ENCODE results near the gene OR6N1.

OR6N1 gene, protein sequence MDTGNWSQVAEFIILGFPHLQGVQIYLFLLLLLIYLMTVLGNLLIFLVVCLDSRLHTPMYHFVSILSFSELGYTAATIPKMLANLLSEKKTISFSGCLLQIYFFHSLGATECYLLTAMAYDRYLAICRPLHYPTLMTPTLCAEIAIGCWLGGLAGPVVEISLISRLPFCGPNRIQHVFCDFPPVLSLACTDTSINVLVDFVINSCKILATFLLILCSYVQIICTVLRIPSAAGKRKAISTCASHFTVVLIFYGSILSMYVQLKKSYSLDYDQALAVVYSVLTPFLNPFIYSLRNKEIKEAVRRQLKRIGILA

DNA sequence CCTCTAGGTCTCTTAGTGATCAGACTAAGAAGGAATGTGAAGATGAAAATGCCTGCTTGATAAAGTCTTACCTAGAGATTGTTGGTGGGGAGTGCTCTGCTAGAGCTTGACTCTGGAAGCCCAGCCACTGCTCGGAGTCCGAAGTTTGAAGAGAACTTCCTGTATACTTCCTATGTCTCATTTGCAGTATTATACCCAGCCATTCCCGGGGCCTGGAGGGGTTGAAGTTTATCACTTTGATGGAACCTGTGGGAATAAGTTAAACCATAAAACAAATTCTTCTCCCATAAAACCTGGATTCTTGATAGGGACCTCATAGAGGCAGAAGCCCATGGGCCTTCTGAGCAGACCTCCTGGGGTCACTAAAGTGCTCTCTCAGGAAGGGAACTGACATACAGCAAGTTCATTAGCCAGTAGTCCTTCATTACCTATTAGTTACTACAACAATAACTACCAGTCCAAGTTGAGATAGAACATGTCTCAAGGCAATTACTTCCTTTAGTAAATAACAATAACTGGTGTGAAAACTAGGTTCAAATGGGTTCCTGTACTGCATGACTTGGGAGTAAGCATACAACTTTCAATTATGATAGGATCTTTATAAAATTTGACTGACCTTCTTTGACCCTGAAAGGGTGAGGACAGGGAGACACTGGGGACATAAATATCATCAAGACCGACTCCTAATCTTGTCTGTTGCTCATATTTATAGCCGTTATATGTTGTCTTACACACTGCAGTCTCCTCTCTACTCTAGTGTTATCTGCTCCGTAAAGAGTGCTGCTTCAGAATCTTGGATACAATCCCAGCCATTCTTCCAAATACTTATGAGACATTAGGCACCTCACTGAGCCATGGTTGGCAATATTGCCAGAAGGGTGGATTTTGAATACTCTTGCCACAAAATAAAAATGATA, at the start of gene OR6N1:
Gene OR6N1 (minus strand): TSS at position 246 of the 917 bp plus-strand sequence. CDS start 5,513 bp downstream, outside the sequence.
- Histone ChIP-seq H3K4me1 (ENCODE audit: insufficient read depth, low read length) (no peaks in the 10 kb centered on the region), H3K9me3 (ENCODE audit: insufficient read depth, low read depth, low read length) (no peaks in the 10 kb centered on the region), H3K9ac (ENCODE audit: low read depth, low read length) (no peak within 1 kb of the TSS), H3K4me3 (ENCODE audit: low read length) (no peak within 1 kb of the TSS), H3K27ac (ENCODE audit: low read length) (no peak within 1 kb of the TSS), H3K36me3 (ENCODE audit: insufficient read depth, low read depth, low read length) (no peaks in the 10 kb centered on the region), H3K27me3 (ENCODE audit: insufficient read depth, low read length) (no peaks in the 10 kb centered on the region)

DNA sequence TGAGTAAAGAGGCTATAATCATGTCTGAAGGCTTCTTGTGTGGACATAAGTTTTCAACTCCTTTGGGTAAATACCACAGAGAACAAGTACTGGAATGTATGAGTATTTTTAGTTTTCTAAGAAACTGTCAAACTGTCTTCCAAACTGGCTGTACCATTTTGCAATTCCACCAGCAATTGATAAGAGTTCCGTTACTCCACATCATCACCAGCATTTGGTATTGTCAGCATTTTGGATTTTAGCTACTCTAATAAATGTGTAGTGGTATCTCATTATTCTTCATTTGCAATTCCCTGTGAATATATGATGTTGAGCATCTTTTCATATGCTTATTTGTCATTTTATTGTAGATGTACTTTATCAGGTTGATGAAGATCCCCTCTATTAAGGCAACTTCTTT, 49.7 kb upstream of the OR6N1 start:
- H3K27ac ChIP-seq (ENCODE audit: low read length) = no peak overlapping the region
- H3K4me3 ChIP-seq (ENCODE audit: low read length) = no peak overlapping the region
- no peaks in the 10 kb centered on the region for H3K4me1 ChIP-seq (ENCODE audit: insufficient read depth, low read length)
- no peaks in the 10 kb centered on the region for H3K36me3 ChIP-seq (ENCODE audit: insufficient read depth, low read depth, low read length)
- no peaks in the 10 kb centered on the region; the same call in 1 of the 2 replicates for H3K9me3 ChIP-seq (ENCODE audit: insufficient read depth, low read depth, low read length)
- H3K9ac ChIP-seq (ENCODE audit: low read depth, low read length) = no peak overlapping the region
- H3K27me3 ChIP-seq (ENCODE audit: insufficient read depth, low read length) = no peaks in the 10 kb centered on the region

DNA sequence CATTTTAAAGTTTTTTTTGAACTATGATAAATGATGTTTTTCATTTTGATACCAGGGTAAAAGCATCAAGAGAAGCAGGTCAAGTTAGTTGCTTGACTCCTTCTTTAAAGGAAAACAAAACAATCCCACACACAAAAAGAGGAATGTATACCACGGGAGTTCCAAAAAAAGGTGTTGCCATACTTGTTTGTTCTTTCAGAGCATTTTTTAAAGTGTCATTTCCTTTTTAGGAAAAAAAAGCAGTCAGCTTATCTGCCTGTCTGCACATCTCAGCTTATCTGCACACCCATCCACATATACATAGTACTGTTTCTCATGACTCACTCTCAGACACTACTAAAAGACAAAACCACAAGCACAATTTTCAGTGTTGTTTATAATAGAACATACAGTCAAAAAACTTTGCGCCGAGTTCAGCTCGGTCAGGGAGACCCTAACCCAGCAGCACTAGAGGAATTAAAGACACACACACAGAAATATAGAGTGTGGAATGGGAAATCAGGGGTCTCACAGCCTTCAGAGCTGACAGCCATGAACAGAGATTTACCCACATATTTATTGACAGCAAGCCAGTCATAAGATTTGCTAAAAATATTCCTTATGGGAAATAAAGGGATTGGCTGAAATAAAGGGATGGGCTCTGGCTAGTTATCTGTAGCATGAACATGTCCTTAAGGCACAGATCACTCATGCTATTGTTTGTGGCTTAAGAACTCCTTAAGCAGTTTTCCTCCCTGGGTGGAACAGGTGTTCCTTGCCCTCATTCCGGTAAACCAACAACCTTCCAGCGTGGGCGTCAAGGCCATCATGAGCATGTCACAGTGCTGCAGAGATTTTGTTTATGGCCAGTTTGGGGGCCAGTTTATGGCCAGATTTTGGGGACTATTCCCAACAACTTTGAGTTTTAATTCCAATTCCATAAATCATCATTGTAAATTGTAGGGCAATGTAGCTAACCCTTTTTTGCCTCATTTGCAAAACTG, 47.8 kb upstream of the OR6N1 start:
- Histone ChIP-seq H3K9ac (ENCODE audit: low read depth, low read length) (no peak overlapping the region), H3K36me3 (ENCODE audit: insufficient read depth, low read depth, low read length) (no peaks in the 10 kb centered on the region), H3K27me3 (ENCODE audit: insufficient read depth, low read length) (no peaks in the 10 kb centered on the region), H3K9me3 (ENCODE audit: insufficient read depth, low read depth, low read length) (no peaks in the 10 kb centered on the region; the same call in 1 of the 2 replicates), H3K4me3 (ENCODE audit: low read length) (no peak overlapping the region), H3K27ac (ENCODE audit: low read length) (no peak overlapping the region), H3K4me1 (ENCODE audit: insufficient read depth, low read length) (no peaks in the 10 kb centered on the region)

DNA sequence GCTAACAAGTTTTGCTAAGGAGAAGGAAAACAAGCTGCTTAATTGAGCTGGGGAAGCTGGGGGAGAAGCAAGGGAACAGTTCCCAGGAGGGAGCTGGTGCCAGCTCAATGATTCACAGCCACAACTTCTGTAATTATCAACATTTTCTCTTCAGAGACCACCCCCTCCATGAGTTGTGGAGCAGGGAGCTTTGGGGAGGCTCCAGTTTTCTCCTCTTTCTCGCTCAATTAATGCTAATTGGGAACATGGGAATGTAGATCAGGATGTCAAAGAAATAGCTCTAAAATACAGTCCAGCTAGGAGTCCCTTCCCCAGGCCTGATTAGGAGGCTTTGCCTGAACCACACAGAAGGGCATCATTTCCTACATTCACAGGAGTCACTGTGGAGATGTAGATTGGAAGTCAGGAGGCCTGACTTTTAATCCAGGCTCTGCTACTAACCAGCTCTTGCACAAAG, 47.0 kb upstream of the OR6N1 start:
- H3K36me3 ChIP-seq (ENCODE audit: insufficient read depth, low read depth, low read length) = no peaks in the 10 kb centered on the region
- H3K9ac ChIP-seq (ENCODE audit: low read depth, low read length) = no peak overlapping the region

DNA sequence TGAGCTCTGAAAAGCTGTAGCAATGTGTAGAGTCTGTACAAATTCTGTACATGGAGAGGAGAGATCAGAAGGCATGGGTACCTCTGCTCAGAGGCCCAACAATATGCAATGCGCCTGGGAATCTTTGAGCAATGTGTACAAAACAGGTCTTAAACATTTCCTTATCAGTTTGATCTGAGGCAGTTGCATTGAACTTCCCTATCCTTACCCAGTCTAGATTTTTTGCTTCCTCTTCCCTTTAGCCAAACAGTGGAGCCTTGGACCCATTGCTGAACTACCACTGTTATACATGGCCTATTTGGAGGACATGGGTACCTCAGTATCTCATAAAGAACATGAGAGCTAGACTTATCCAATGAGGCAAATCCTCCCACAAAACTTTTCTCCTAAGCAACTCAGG, 46.6 kb upstream of the OR6N1 start:
- H3K4me3 ChIP-seq (ENCODE audit: low read length) = no peak overlapping the region
- no peaks in the 10 kb centered on the region for H3K27me3 ChIP-seq (ENCODE audit: insufficient read depth, low read length)
- H3K9me3 ChIP-seq (ENCODE audit: insufficient read depth, low read depth, low read length) = no peaks in the 10 kb centered on the region
- no peaks in the 10 kb centered on the region for H3K4me1 ChIP-seq (ENCODE audit: insufficient read depth, low read length)
- H3K27ac ChIP-seq (ENCODE audit: low read length) = no peak overlapping the region
- no peaks in the 10 kb centered on the region for H3K36me3 ChIP-seq (ENCODE audit: insufficient read depth, low read depth, low read length)
- H3K9ac ChIP-seq (ENCODE audit: low read depth, low read length) = no peak overlapping the region

More for the DNA sequence above, 47.0 kb upstream of the OR6N1 start:
- H3K27me3 ChIP-seq (ENCODE audit: insufficient read depth, low read length) = no peaks in the 10 kb centered on the region
- H3K9me3 ChIP-seq (ENCODE audit: insufficient read depth, low read depth, low read length) = no peaks in the 10 kb centered on the region
- no peaks in the 10 kb centered on the region for H3K4me1 ChIP-seq (ENCODE audit: insufficient read depth, low read length)
- H3K27ac ChIP-seq (ENCODE audit: low read length) = no peak overlapping the region
- H3K4me3 ChIP-seq (ENCODE audit: low read length) = no peak overlapping the region

DNA sequence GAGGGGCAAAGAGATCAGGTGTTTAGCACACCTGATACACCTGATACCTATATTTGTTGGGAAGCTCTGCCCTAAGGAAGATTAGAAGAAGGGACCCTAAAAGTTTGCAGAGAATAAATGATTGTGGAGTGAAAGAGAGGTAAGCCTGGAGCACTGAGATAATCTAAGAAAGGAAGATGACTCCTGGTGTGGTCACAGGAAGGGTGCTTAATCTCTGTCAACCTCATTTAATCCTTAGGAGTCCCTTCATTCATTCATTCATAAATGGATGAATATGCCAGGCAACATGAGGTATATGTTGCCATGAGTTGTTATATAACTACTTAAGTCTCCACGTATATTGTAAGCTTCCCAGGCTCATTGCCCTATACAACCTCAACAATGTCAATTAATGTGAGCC, 43.0 kb upstream of the OR6N1 start:
- no peak overlapping the region for H3K4me3 ChIP-seq (ENCODE audit: low read length)
- no peak overlapping the region for H3K9ac ChIP-seq (ENCODE audit: low read depth, low read length)
- H3K4me1 ChIP-seq (ENCODE audit: insufficient read depth, low read length) = no peaks in the 10 kb centered on the region
- H3K36me3 ChIP-seq (ENCODE audit: insufficient read depth, low read depth, low read length) = no peaks in the 10 kb centered on the region
- H3K9me3 ChIP-seq (ENCODE audit: insufficient read depth, low read depth, low read length) = no peaks in the 10 kb centered on the region
- no peaks in the 10 kb centered on the region for H3K27me3 ChIP-seq (ENCODE audit: insufficient read depth, low read length)
- no peak overlapping the region for H3K27ac ChIP-seq (ENCODE audit: low read length)

DNA sequence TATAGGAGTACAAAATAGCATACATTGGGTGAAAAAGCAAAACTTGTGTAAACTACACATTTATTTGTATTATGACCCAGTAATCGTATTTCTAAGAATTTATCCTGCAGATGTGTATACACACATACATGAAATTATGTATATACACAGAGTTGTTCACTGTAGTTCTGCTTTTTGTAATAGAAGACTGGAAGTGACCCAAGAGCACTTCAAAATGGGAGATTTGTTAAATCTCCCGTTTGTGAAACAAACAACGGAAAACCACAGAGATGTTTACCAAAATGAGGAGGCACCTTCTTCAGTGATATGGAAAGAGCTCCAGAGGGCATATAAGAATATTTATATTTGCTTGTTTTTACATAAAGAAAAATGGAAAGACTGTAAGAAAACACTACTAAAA, 41.2 kb upstream of the OR6N1 start:
- H3K27me3 ChIP-seq (ENCODE audit: insufficient read depth, low read length) = no peaks in the 10 kb centered on the region
- no peak overlapping the region for H3K4me3 ChIP-seq (ENCODE audit: low read length)
- H3K27ac ChIP-seq (ENCODE audit: low read length) = no peak overlapping the region
- H3K4me1 ChIP-seq (ENCODE audit: insufficient read depth, low read length) = no peaks in the 10 kb centered on the region
- H3K9ac ChIP-seq (ENCODE audit: low read depth, low read length) = no peak overlapping the region
- no peaks in the 10 kb centered on the region for H3K9me3 ChIP-seq (ENCODE audit: insufficient read depth, low read depth, low read length)
- H3K36me3 ChIP-seq (ENCODE audit: insufficient read depth, low read depth, low read length) = no peaks in the 10 kb centered on the region

DNA sequence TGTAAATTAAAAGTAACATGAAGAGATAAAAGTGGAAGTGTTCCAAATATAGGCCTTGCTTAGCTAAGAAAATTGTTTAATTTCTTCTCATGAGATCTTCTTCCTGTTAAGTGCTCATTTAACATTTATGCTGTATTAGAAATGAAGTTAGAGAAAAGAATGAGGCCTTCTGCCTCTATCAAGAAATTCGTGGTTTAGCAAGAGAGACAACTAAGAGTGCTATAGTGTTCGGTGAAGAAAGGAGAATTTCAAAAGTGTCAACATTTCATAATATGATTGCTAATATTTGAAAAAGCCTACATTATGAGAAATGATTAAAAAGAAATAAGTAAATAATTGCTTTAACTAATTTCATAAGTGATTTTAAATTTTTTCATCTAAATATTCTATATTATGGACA, 40.3 kb upstream of the OR6N1 start:
- no peak overlapping the region for H3K9ac ChIP-seq (ENCODE audit: low read depth, low read length)

DNA sequence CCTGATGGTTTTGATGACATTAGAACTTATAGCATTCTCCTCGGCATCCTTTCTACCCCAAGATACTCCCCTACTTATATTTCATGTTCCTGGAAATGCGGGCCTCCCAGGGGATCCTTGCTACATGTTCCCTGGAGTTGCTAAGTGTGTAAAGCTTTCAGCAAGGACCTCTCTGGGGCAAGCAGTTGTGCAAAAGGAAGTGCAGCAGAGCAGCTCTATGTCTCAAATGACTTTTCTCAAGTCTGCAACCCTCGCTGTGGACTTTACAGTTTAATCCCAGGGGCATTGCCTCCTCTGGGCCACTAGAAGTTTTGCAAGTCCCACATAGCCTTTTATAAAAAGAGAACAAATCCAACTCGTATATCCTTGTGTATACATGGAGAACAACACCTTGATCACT, 38.3 kb upstream of the OR6N1 start:
- no peaks in the 10 kb centered on the region for H3K4me1 ChIP-seq (ENCODE audit: insufficient read depth, low read length)
- no peaks in the 10 kb centered on the region for H3K36me3 ChIP-seq (ENCODE audit: insufficient read depth, low read depth, low read length)
- no peaks in the 10 kb centered on the region for H3K27me3 ChIP-seq (ENCODE audit: insufficient read depth, low read length)

More for the DNA sequence above, 40.3 kb upstream of the OR6N1 start:
- no peak overlapping the region for H3K4me3 ChIP-seq (ENCODE audit: low read length)
- H3K4me1 ChIP-seq (ENCODE audit: insufficient read depth, low read length) = no peaks in the 10 kb centered on the region
- H3K27me3 ChIP-seq (ENCODE audit: insufficient read depth, low read length) = no peaks in the 10 kb centered on the region
- no peaks in the 10 kb centered on the region for H3K36me3 ChIP-seq (ENCODE audit: insufficient read depth, low read depth, low read length)
- no peaks in the 10 kb centered on the region for H3K9me3 ChIP-seq (ENCODE audit: insufficient read depth, low read depth, low read length)
- no peak overlapping the region for H3K27ac ChIP-seq (ENCODE audit: low read length)

DNA sequence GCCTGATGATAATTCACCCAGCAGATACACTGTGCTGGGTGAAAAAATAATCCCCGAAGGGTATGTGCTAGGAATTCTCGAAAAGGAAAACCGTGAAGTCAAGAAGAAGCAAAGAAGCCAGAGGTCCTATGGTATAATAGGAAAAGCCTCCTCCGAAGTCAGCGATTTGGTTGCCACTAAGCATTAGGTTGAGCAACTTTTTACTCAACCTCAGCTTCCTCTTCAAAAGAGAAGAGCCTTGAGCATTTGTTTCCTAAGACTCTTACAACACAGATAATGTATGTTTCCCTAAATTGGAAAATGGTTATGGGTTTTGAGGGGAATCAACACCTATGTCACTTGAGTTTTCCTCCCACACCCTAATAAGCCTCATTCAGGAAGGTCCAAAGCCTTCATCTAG, 37.9 kb upstream of the OR6N1 start:
- no peaks in the 10 kb centered on the region for H3K36me3 ChIP-seq (ENCODE audit: insufficient read depth, low read depth, low read length)
- no peaks in the 10 kb centered on the region for H3K4me1 ChIP-seq (ENCODE audit: insufficient read depth, low read length)
- H3K27ac ChIP-seq (ENCODE audit: low read length) = no peak overlapping the region
- H3K9ac ChIP-seq (ENCODE audit: low read depth, low read length) = no peak overlapping the region
- H3K9me3 ChIP-seq (ENCODE audit: insufficient read depth, low read depth, low read length) = no peaks in the 10 kb centered on the region
- no peaks in the 10 kb centered on the region for H3K27me3 ChIP-seq (ENCODE audit: insufficient read depth, low read length)
- H3K4me3 ChIP-seq (ENCODE audit: low read length) = no peak overlapping the region

More for the DNA sequence above, 38.3 kb upstream of the OR6N1 start:
- no peaks in the 10 kb centered on the region for H3K9me3 ChIP-seq (ENCODE audit: insufficient read depth, low read depth, low read length)
- no peak overlapping the region for H3K9ac ChIP-seq (ENCODE audit: low read depth, low read length)
- no peak overlapping the region for H3K4me3 ChIP-seq (ENCODE audit: low read length)
- no peak overlapping the region for H3K27ac ChIP-seq (ENCODE audit: low read length)

DNA sequence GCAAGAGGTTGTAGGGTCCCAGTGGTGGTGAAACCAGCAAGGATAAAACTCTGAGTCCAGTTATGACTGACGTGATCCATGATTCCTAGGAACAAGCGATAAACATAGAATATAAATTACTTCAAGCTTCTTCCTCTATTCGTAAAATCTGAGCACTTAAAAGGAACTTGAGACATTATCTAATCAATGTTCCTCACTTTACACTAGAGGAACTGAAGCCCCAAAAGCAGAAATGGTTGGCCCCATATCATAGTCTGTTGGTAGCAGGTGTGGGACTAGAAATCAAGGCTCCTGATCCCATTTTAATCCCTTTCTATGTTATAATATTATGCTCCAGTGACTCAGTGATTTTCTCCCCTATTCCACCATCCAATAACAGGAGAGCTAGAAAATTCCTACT, 37.3 kb upstream of the OR6N1 start:
- Histone ChIP-seq H3K27ac (ENCODE audit: low read length) (no peak overlapping the region), H3K4me1 (ENCODE audit: insufficient read depth, low read length) (no peaks in the 10 kb centered on the region), H3K27me3 (ENCODE audit: insufficient read depth, low read length) (no peaks in the 10 kb centered on the region), H3K9ac (ENCODE audit: low read depth, low read length) (no peak overlapping the region), H3K4me3 (ENCODE audit: low read length) (no peak overlapping the region), H3K9me3 (ENCODE audit: insufficient read depth, low read depth, low read length) (no peaks in the 10 kb centered on the region), H3K36me3 (ENCODE audit: insufficient read depth, low read depth, low read length) (no peaks in the 10 kb centered on the region)

Data from iPS-20b (cell line).